Measurements from ENCODE around the gene PSD. TPM values are rescaled to one million over a fixed set of nuclear protein-coding genes. Genes with fewer than 3 reads are reported as not detected.

The PSD gene
- total and polyA plus RNA-seq, 9 of the 15 experiments (the other 6 are each of a cell fraction or from before 2014, with no cell fraction given) = 0.11 to 1.7 (median 0.54) TPM; not detected in 2

- H3K36me3 ChIP-seq (ENCODE audit: control insufficient read depth, insufficient read depth, low read length) = peaks cover 7% of the 10 kb centered on the region; the same call in 2 of the 3 replicates
- WGBS (ENCODE audit: insufficient coverage, low coverage, missing lambda C conversion rate) = 62% methylated on average over 5 of the region's 8 CpGs
- H3K79me2 ChIP-seq (ENCODE audit: control insufficient read depth, insufficient read depth, low read length) = peaks cover 12% of the 10 kb centered on the region
- TF ChIP-seq ATF3 (IDR thresholded peaks at IDR 0.05) (peak; percentile 11; the same call in 1 of the 2 replicates), ATF3 (CRISPR knock-in tag; conservative IDR thresholded peaks at IDR 0.05) (no peak), EP300 (IDR thresholded peaks at IDR 0.05; ENCODE audit: low read length) (no peak), DACH1 (IDR thresholded peaks at IDR 0.05; ENCODE audit: partially characterized antibody) (no peak), MECOM (CRISPR knock-in tag; IDR thresholded peaks at IDR 0.05) (no peak)
- H3K4me2 ChIP-seq (ENCODE audit: insufficient read depth, low read length) = no peak overlapping the region
- no peaks in the 10 kb centered on the region for H3K9me3 ChIP-seq (replicated peaks; ENCODE audit: control insufficient read depth, insufficient read depth, low read depth, low read length)
- H3K4me3 ChIP-seq = no peak overlapping the region
- H3K27me3 ChIP-seq (ENCODE audit: control insufficient read depth in 2 of 2, insufficient read depth in 2 of 2, low read length in 2 of 2) = no peaks in the 10 kb centered on the region
- intact Hi-C loops (cut with micrococcal nuclease) = no loop called here
- H3K9me1 ChIP-seq (ENCODE audit: control insufficient read depth, insufficient read depth, low read length) = no peaks in the 10 kb centered on the region
- ChIA-PET POLR2A (no interaction called here), CTCF (ENCODE audit: low intra/inter-chr PET ratio) (no interaction called here)
- no peak for ATAC-seq
- peaks cover 13 to 26% of the 10 kb centered on the region in 2 experiments for H3K4me1 ChIP-seq (replicated peaks in 1 of 2; ENCODE audit: control insufficient read depth in 2 of 2, insufficient read depth in 2 of 2, low read length in 2 of 2)
- no peak for FAIRE-seq
- DNase-seq (ENCODE audit: extremely low read depth in 1 of 4, low spot score in 3 of 4) = no peak
- in situ Hi-C loops (cut with MboI) = loop anchor here (25.0 kb wide), 1 partner anchor 592 kb away; the partner anchor contains the start of gene KCNIP2
- no peak overlapping the region for H3K9ac ChIP-seq (ENCODE audit: insufficient read depth in 1 of 2, low read depth in 2 of 2, low read length in 2 of 2)
- no peak overlapping the region for H3K27ac ChIP-seq (ENCODE audit: extremely low read depth, low read depth, low read length)
- H2AFZ ChIP-seq (ENCODE audit: low read depth, low read length) = no peak overlapping the region
- no peaks in the 10 kb centered on the region for H4K20me1 ChIP-seq (replicated peaks; ENCODE audit: control insufficient read depth, insufficient read depth, low read length)
- no TSS peak for BruUV-seq (replicated peaks)
Observed at GRCh38 chr10:102429468-102429867, 10.9 kb upstream of the PSD start.
